Stimulated activated CD8-positive, alpha-beta memory T cell treated with anti-CD3 and anti-CD28 coated beads, Interleukin-2, amount 100 ng/mL, for 48 hours (primary cell): ENCODE data around the gene ATP13A3.

Experiments used
- DNase-seq, 2 donors: peaks; one replicate each; pipeline ENCODE4 v3.0.0-alpha.2; 2020; ENCODE audit warnings: low read depth in 2 of 2

Gene ATP13A3

DNA sequence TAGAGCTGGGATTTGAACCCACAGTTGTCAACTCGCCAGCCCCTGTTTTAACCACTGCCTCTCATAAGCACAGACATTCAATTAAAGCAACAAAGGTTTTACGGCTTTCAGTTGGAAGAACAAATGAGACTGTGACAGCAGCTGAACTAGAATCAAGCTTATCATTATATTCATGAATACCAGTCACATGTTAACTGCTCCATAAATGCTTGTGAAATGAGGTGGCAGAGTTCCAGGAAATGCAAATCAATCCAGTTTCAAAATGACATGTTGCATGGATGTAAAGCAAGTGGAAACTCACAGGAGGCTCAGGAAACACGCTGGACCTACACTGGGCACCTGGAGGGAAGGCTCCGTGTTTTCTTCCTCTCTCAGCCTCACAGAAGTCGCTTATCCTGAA, 91.6 kb downstream of the ATP13A3 start:
- DNase-seq, result no peak

GRCh38 chr3:194392576-194392975, 94.2 kb downstream of the ATP13A3 start:
- DNase-seq, result no peak

DNA sequence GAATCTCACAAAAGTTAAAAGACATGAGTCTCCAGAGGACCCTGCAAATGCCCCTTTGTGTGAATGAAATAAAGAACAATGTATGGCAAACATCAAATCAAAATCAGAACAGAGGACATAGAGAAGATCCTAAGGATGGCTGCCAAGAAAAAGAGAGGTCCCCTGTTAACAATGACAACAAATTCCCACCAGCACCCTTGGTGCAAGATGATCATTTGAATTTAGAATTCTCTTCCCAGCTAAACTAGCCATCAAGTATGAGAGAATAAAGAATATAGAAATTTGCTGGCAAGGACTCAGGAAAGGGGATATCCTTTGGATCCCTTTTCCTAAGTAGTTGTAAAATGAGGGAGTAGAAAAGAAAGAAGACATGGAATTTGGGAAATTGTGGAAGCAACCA, 96.0 kb downstream of the ATP13A3 start:
- DNase-seq, result no peak

GRCh38 chr3:194389269-194389668, 97.5 kb downstream of the ATP13A3 start:
- no peak for DNase-seq

DNA sequence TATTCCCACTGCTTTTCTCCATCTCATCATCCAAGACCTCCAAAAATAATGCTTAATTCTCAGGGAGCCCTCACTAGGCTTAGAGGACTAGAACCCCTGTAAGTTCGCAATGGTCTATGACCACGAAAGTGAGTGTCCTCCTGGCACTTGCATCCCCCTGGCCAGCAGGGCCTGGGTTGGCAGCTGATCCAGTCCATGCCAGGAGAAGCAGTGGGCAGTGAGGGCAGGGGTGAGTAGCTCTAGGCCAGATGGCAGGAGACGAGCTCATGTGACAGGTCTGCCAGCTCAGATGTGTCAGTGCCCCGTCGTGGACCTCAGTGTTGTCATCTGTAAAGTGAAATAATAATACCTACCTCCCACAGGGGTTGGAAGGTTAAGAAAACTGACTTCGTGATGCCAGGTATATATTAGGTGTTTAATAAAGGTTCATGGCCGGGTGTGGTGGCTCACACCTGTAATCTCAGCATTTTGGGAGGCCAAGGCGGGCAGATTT, 98.8 kb downstream of the ATP13A3 start:
- no peak for DNase-seq

GRCh38 chr3:194387276-194387675, 99.5 kb downstream of the ATP13A3 start:
- no peak for DNase-seq

- no peak for DNase-seq
Observed at GRCh38 chr3:194386648-194387047, 100.2 kb downstream of the ATP13A3 start.

GRCh38 chr3:194386066-194386465, 100.7 kb downstream of the ATP13A3 start:
- no peak for DNase-seq

DNA sequence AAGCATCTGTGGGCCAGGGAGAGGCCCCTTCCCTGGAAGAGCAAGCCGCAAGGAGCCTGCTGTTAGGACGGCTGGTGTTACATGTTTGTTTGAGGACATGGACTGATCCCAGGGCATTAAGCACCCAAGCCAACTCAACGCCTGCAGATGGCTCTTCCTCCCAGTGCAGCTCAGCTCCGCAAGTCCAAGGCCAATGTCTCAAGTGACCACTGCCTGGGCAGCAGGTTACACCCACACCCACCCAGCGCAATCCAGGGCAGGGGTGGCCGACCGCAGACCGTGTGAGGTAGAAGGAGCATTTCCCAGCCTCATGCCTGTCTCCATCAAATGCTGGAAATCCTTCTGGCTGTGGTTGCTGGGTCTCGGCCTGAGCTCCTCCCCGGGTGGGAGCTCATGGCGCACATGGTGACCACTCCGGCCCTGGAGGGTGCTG, 102.2 kb downstream of the ATP13A3 start:
- DNase-seq, result no peak

DNA sequence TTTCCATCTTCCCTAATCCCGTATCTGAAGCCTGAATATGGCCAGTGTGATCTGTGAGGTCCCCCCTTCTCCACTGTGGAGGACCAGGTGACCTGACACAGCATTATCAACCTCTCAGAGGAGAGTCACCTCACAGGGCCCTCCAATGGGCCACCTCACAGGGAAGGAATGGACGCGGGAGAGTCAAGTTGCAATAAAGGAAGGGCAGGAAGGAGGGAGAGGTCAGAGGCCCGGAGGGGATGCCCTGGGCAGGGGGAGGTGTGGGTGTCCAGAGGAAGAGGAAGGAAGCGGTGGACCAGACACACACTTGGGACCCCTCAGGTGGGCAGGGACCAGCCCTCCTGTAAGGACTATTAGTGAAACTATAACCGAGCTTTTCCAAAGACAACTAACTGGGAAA, 102.6 kb downstream of the ATP13A3 start:
- DNase-seq, result no peak

DNA sequence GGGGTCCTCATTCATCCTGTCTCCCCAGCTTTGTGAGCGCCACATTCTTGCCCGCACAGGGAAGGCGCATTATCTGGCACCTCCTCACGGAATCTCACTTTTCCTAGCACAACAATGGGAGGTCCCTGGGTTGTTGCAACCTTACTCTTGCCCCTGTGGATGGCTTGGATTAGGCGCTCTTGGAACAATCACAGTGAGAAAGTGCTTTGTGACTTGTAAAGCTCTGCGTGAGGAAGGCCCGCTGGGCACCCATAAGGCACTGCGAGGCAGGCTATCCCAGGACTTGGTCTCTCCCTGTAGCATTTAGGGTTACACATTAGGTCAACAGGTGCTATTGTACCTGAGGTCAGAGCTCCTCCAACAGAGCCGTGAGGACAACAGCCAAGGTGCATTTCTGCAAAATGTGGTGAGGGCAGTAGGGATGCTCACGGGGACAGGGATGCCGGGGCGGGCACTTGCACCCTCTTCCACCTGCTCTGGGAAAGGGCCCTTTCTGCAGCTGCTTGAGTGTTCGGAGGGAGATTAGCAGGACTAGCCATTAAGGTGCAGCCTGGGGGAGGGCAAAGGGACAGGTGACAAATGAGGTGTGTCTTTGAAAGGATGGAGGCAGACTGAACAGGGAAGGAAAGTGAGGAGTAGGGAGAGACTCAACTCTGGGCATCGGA, 103.4 kb downstream of the ATP13A3 start:
- no peak for DNase-seq

DNA sequence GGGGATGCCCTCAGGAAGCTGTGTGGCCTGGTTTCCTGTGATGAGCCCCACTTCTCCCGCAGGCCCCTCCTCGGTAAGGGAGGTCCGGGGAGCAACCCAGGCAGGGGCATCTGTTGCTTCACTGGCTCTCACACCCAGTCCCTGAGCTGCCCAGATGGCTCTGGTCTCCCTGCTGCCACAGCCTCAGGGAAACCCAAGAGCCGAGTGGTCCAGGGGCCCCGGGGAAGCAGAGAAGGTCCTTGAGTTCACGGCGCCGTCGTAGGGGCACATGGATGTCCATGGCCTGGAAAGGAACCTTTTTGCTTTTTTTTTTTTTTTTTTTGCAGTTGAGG, 103.9 kb downstream of the ATP13A3 start:
- no peak for DNase-seq

DNA sequence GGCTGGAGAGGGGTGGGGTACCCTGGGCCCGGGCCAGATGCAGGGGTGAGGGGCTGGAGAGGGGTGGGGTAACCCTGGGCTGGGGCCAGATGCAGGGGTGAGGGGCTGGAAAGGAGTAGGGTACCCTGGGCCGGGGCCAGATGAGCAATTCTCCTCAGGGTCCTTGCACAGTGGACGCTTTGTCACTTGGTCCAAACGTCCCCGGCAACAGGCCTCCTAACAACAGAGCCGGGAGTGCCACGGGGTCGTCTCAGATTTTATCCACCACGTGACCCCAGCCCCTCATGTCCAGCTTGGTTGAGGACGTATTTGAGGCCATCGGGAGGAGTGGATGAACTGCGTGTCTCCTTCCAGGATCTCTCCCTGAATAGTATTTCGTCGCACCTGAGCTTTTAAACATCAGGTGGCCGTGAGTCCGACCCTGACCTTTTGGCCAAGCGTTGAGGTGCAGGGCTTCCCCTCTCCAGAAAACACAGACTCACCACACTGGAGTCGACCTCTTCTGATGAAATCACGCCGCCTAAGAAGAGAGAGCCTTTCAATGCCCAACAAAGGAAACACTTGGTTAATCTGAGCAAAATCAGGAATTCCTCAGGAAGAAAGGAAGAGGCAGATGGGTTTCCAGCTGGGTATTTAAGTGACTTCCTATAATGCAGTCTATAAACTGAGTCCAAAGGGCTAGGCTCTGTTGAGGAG, 104.5 kb downstream of the ATP13A3 start:
- no peak for DNase-seq

GRCh38 chr3:194381460-194381875, 105.3 kb downstream of the ATP13A3 start:
- DNase-seq, result no peak

DNA sequence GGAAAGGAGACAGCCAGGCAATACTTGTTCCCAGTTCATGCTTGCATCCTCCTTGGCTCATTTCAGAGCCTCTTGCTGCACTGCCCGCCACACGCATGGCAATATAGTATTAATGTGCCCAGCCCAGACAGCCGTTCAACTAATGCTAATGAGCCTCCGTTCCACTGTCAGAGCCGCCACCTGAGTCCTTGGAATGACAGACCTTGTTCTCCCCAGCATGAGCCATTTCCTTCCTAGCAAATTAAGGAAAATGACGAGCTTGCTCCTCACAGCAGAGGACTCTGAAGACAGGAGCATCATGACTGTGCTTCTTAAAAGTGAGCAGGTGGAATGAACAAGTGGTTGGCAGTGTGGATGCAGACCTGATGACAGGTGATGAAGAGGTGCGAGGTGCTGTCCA, 106.5 kb downstream of the ATP13A3 start:
- no peak for DNase-seq

- DNase-seq, result no peak
Observed at GRCh38 chr3:194379651-194380050, 107.2 kb downstream of the ATP13A3 start.

DNA sequence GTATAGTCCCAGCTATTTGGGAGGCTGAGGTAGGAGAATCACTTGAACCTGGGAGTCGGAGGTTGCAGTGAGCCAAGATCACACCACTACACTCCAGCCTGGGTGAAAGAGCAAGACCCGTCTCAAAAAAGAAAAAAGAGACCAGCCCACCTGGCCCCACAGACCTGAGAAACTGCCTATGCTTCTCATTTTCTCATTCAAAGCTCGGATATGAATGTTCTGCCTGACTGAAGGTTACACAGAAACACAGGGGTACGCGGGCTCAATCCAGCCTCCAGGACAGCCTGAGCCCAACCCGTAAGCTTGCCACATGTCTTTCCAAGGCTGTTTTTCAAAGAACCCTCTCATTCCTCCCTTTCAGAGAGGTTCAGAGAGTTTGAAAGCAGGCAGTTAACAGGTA, 107.6 kb downstream of the ATP13A3 start:
- DNase-seq, result no peak

DNA sequence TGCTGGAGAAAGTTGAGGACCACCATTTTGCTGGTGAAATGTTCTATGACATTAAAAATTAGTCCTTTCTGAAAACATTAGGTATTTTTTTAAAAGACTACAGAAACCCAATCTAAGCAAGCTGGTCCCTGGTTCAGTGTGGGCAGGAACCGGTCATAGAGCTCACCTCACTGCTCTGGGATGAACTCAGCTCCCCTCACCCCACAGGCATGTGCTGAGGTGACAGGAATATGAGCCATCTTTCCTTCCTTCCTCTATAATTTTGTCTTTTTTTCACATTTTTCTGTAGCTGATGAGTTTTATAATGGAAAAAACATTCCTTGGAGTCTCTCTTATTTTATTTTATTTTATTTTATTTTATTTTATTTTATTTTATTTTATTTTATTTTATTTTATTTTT, 109.1 kb downstream of the ATP13A3 start:
- no peak for DNase-seq

DNA sequence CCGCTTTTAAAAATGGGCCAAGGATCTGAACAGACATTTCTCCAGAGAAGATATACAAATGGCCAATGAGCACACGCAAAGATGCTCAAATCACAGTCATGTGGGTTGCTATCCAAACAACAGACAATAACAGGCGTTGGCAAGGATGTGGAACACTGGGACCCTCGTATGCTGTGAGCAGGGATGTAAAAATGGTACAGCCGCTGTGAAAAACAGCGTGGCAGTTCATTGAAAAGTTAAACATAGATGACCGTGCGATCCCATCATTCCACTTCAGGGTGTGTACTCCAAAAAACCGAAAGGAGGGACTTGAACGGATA, 110.6 kb downstream of the ATP13A3 start:
- DNase-seq, result no peak

DNA sequence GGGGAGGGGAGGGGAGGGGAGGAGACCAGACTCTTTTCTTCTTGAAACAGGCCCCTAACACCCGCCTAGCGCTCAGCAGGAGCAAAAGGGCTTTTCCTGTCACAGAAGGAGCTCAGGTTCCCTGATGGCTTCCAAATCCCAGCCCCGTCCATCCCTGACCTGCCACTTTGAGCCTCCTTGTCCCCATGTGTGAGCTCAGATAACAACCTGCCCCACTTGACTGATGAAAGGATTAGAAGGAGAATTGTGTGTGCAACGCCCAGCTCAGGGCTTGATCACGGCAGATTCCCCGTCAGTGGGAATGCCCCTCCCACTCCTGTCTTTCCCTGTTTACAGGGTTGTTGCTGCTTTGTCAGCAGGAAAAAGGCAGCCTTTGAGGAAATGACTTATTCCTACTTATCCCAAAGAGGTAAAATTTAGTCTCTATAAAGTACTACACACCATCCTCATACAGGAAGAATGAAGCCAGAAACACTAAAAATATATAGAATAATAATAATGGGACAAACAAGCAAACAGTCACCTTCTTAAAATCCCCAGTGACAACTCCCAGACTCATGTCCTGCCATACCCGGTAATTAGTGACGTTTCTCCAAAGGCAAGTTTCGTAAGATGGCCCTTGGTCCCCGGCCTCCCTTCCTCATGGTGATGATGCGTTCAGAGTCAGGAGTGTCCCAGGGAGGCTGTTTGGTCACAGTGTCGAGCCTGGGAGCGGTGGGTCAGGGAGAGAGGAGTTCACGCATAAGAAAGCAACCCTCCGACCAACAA, 111.1 kb downstream of the ATP13A3 start:
- no peak for DNase-seq

GRCh38 chr3:194374935-194375334, 111.9 kb downstream of the ATP13A3 start:
- DNase-seq, result no peak

GRCh38 chr3:194373899-194374298, 112.9 kb downstream of the ATP13A3 start:
- no peak for DNase-seq

- no peak for DNase-seq
Observed at GRCh38 chr3:194373028-194373427, 113.8 kb downstream of the ATP13A3 start.
